Astrocyte of the cerebellum (primary cell): ENCODE measurements around the gene KRTAP10-8.
"Not testable (repeated sequence)": the region's sequence is repeated elsewhere in the genome, so short reads cannot be mapped to it uniquely, and the experiment has no call there.

Experiments
- DNase-seq: peaks from one replicate; pipeline ENCODE4 v3.0.0-alpha.2; 2011; ENCODE audit warnings: low read depth
- H3K4me3 ChIP-seq: 2 replicates; pipeline ENCODE4 v1.5.1; 2011; ENCODE audit warnings: mild to moderate bottlenecking, low read depth, low read length, moderate library complexity
- CTCF ChIP-seq: IDR thresholded peaks from 2 replicates; pipeline ENCODE4 v1.5.1; 2012; ENCODE audit warnings: low read length, low read depth, moderate library complexity, mild to moderate bottlenecking; ENCODE audit errors: missing control alignments
- in situ Hi-C: cut with HindIII; loops from 2 replicates; pipeline ENCODE4 v1.10.0; 2017; ENCODE audit warnings: low sequenced_read_pairs

The KRTAP10-8 gene

GRCh38 chr21:44657635-44658540 is 46.0 kb downstream of the KRTAP10-8 start, which contains the start of gene KRTAP12-3:
KRTAP12-3 (plus strand) TSS chr21:44657932; CDS start chr21:44657980, 48 bp downstream.
- DNase-seq: no peak
- no peak for TF ChIP-seq CTCF
- no peak within 1 kb of the TSS for H3K4me3 ChIP-seq
- in situ Hi-C loops: no loop called here

- no peak overlapping the region for H3K4me3 ChIP-seq
- DNase-seq: no peak
- TF ChIP-seq CTCF: no peak
- in situ Hi-C loops: no loop called here
Observed at GRCh38 chr21:44658541-44658910, 46.6 kb downstream of the KRTAP10-8 start.

GRCh38 chr21:44658913-44659595 is 47.2 kb downstream of the KRTAP10-8 start:
- TF ChIP-seq CTCF: no peak
- no peak for DNase-seq
- in situ Hi-C loops: no loop called here
- no peak overlapping the region for H3K4me3 ChIP-seq

GRCh38 chr21:44661567-44661966 is 49.7 kb downstream of the KRTAP10-8 start:
- H3K4me3 ChIP-seq, DNase-seq, in situ Hi-C loops: not testable (repeated sequence)
